IPS DF 4.7 (cell line): ENCODE results near the gene NAGPA.

Experiments used
- DNase-seq: peaks from one replicate; pipeline ENCODE4 v3.0.0-alpha.2; 2013; ENCODE audit warnings: low spot score; ENCODE audit errors: extremely low read depth

Gene NAGPA

DNA sequence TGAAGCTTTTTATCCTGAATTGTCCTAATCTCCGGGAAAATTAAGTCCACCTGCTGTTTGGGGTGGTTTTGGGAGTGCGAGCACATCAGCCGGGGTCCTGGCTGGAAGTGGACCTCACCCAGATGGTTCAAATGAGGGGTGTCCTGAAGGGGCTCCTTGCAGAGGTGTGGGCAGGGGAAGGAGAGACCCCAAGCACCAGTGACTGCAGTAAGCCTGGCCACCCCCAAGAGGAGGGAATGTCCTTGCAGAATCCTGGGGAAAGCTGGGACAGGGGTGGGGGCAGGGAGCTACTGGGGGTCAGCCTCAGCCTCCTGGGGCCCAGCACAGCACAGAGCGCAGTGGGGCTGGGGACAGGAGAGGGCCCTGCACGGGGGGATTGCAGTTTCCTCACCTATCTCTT, 29.4 kb downstream of the NAGPA start:
- DNase-seq = no peak

DNA sequence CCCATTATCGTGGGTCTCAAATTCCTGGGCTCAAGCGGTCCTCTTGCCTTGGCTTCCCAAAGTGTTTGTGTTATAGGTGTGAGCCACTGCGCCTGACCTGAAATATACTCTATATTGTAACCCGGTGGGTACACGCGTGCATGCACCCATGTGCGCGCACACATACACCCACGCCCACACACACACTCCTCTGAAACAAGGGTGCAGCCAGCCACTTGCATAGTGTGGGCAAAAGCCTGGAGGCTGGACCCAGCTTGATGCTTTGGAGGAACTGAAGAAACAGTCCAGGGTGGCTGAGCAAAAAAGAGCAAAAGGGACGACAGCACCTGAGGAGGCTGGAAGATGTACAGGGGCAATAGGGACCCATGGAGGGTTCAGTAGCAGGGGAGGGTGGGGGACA, 29.9 kb downstream of the NAGPA start:
- no peak for DNase-seq

DNA sequence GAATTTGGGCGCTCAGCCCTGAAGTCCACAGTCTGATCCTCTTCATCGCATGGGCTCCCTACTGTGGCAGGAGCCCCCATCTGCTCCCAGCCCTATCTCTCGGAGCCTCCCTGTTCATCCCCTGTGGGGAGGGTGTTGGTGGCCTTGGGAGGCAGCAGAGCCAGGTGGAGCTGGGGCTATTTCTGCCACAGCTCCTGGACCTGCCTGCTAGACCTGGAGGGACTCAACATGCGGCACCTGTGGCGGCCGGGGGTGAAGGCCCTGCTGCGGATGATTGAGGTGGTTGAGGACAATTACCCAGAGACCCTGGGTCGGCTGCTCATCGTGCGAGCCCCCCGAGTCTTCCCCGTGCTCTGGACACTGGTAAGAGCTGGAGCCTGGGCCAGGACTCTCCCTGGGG, 30.5 kb downstream of the NAGPA start:
- DNase-seq = no peak

DNA sequence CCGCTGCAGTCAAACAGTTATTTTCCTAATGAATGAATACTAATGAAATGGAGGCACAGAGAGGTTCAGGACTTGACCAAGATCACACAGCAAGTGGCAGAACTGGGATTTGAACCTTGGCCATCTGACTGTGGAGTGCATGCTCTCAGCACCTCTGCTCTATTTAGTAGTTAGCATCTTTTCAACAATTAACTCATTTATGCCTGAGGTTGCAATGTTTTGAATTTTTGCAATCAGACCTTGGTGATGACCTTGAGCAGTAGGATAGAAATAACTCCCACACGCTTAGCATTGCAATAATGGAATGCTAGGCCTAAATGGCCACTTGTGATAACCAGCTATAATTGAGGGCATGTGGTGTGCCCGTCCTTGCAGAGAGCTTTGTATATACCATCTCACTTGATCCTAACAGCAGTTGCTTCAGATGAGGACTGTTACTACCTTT, 31.0 kb downstream of the NAGPA start:
- DNase-seq = no peak

DNA sequence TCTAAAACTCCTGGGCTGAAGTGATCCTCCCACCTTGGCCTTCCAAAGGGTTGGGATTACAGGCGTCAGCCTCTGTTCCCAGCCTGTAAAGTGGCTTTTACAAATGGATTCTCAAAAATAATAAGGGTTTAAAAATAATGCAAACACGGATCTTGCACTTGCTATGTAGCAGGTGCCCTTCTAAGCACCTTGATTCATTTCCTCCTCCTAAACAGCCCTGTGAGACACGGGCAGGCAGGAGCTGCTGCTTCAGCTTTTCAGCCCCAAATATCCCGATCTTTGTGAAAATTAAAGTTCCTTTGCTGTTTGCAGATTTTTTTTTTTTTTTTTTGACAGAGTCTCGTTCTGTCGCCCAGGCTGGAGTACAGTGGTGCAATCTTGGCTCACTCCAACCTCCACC, 31.7 kb downstream of the NAGPA start:
- DNase-seq = no peak

DNA sequence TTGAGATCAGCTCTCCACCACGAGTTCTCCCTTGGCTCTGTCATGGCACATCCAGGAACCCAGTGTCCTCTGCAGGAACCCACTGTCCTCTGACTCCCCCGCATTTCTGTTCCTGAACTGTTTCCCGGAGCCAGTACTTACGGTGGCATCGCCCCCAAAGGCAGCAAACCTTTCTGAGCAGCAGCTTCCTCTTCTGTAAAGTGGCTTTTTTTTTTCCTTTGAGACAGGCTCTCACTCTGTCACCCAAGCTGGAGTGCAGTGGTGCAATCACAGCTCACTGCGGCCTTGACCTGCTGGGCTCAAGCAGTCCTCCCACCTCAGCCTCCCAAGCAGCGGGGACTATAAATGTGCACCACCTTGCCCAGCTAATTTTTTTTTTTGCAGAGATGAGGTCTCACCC, 32.2 kb downstream of the NAGPA start:
- no peak for DNase-seq

DNA sequence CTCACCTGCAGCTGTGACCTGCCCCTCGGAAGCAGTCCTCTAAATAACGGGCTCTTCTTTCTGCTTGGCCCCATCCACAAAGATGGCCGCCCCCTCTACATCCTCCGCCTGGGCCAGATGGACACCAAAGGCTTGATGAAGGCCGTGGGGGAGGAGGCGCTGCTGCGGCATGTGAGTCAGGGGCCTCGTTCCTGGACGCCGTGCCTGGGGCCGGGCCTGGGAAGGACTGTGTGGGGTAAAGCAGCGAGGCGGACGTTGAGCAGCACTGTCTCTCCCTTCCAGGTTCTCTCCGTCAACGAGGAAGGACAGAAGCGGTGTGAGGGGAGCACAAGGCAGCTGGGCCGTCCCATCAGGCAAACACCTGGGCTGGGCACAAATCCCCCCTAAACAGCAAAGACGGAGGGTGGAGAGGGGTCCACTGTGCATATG, 33.1 kb downstream of the NAGPA start:
- no peak for DNase-seq

DNA sequence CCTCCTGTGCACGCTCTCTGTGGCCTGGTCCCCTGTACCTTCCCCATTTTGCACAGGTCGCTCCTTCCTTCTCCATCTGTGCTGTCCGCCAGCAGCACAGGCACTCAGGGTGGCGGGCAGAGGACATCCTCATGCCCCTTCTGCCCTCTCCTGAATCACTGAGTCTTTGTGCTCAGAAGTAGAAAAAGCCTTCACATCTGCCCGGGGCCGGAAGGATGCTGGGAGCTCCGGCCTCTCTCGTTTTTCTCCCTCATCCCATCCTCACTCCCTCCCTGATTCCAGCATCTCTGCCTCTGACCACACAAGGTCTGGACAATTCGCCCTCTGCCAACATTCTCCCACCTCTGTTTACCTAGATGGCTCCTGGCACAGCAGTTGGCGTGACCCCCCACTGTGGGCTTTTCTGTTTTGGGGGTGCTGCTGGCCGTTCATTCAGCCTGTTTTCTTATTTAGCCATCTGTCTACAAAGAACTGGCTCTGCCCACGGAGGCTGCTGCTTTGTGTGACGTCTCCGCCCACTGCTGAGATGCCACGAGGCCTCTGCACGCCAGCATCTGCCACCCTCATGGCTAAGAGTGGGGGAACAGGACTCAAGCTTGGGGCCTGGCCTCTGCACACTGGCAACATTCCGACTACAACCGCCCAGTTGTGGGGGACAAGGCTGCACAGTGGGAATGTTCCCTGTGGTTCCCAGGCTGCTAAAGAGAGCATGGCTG, 38.9 kb downstream of the NAGPA start:
- no peak for DNase-seq

DNA sequence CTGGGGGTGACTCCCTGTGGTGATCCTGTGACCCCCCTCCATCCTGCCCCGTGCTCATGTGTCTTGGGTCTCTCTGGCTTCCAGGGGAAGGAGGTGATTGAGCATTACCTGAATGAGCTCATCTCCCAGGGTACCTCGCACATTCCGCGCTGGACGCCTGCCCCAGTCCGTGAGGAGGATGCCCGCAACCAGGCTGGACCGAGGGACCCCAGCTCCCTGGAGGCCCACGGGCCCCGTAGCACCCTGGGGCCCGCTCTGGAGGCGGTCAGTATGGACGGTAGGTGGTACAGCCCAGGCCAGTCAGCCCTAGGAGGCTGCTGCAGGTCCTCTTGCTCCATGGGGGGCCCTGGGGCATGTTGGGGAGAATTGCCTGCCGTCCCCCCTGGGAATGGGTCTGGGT, 42.0 kb downstream of the NAGPA start:
- no peak for DNase-seq

DNA sequence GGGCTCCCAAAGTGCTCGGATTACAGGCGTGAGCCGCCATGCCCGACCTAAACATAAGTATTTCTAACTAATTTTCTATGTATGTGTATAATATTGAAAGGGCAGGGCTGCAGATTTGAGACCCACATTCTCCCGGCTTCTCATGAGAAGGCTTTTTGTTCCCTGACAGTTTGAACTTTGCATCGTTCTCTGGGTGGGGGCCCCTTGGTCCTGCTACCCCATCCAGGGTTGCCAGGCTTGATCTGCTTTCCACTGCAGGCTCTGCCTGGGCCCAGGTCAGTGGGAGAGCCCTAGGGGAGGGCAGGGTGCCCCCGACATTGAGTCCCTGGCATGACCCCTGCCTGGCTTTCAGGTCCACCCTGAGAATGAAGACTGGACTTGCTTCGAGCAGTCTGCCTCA, 43.3 kb downstream of the NAGPA start:
- DNase-seq = no peak

DNA sequence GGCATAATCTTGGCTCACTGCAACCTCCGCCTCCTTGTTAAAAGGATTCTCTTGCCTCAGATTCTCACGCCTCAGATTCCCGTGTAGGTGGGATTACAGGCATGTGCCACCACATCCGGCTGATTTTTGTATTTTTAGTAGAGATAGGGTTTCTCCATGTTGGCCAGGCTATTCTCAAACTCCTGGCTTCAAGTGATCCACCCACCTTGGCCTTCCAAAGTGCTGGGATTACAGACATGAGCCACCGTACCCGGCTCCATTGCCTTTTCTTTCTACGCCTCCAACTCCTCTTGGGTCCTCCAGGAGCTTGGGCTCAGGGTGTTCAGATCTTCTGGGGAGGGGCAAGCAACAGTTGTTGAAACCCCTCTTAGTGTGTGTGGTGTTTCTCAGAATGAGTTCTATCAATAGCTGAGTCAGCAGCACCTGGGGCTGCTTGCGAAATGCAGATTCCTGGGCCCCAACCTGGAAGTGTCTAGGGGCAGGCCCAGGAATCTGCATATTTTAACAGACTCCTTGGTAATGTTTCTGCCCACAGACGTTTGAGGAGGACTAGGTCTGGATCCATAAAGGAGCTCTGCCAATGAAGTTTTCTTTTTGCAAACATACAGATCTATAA, 44.2 kb downstream of the NAGPA start:
- no peak for DNase-seq

DNA sequence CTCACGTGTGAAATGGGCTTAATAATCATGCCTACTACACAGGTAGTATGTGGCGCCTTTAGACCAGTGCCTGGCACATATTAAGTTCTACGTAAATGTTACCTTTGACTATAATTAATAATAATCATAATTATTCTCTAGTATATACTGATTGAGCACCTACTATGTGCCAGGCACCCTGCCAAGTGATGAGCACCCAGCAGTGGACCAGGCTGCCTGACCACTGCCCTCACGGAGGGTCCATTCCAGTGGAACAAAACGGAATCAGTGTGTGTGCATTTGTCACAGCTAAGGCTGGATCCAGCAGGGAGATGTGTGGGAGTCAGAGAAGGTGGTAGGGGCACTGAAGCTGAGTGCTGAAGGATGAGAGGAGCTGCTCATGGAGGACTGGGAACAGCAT, 45.1 kb downstream of the NAGPA start:
- no peak for DNase-seq

DNA sequence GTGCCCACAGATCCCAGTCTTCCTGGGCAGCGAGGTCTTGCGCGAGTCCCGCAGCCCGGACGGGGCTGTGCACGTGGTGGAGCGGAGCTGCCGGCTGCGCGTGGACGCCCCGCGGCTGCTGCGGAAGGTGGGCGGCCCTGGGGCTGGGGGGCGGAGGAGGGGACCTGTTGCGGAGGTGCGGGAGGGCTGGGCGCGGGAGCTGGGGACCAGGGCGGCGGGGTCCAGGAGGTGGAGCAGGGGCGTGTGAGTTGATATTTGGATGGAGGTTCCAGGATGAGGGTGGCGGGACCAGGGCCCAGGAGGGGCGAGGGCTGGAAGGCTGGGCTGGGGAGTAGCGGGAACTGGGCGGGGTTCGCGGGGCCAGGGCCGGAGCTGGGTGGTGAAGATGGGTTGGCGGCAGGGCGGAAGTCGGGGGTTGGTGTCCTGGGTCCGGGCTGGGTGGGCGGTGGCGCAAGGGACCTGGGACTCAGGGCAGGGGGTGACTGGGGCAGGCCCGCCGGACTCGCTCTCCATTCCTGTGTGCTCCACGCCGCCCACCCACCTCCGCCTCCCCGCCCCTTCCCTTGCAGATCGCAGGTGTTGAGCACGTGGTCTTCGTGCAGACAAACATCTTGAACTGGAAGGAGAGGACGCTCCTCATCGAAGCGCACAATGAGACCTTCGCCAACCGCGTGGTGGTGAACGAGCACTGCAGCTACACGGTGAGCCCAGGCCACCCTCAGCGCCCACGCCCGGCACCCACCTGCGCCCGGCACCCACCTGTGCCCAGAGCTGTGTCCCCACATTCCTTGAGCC, 46.0 kb downstream of the NAGPA start:
- no peak for DNase-seq

DNA sequence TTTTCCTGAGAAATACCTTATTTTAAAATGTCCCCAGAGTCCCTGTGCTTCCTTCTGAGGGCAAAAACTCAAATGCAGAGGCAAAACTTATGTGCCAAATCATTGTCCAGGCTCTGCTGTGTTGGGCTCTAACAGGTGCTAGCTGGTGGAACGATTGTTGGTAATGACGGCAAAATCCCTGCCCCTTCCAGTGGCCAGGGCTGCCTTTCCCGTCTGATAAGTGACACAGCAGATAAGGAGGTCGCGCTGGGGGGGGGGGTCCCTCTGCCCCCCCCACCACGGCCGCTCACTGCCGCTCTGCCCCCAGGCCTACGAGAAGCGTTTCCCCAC, 46.5 kb downstream of the NAGPA start:
- no peak for DNase-seq

DNA sequence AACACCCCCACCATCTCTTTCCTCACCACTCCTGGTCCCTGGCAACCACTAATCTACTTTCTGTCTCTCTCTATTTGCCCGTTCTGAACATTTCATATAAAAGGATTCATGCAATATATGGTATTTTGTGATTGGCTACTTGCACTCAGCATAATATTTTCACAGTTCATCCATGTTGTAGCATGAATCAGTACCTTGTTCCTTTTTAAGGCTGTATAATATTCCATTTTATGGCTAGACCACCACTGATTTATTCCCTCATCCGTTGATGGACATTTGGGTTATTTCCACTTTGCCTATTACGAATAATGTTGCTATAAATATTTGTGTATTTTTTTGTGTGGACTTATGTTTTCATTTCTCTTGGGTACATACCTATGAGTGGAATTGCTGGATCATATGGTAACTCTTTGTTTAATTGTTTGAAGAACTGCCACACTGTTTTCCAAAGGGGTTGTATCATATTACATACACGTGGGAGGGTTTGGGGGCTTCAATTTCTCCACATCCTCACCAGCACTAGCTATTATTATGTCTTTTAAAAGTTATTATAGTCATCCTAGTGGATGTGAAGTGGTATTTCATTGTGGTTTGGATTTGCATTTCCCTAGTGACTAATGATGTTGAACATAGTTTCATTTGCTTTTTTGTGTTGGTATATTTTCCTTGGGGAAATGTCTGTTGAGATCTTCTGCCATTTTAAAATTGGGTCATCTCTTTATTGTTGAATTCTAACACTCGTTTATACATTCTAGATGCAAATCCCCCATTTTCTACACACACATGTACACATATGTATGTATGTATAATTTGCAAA, 49.4 kb downstream of the NAGPA start:
- DNase-seq = no peak

DNA sequence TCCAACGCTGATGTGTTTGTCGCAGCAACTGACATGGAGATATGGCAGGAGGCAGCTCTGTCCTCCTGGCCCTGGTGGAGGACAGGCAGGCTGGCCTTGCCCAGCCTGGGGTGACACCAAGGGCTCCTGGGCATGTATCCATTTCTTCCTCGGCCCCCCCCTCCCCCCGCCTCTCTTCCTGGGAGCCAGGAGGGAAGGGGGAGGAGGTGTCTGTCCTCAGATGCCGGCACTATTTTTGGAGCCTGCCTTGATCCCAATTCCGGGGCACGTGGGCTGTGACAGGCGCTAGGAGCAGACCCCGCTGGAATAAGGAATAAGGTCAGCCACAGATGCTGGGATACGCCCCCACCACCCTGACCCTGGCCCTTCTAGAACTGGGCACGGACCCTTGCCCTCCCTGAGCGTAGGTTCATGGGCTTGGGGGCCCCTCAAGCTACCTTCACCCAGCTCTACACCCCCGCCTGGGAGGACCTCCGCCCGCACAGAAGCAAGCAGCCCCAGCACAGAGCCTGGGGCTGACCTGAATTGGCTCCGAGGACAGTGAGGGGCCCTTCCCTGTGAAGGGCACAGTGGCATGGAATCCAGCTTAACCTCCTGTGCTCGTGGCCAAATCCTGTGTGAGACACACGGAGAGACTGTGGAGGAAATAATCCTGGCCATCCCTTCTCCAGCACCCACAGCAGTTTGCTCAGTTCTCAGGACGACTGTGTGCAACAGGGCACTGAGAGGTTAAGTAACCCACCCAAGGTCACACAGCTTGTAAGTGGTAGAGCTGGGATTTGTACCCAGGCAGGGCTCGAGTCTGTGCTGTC, 51.5 kb downstream of the NAGPA start:
- DNase-seq = no peak

DNA sequence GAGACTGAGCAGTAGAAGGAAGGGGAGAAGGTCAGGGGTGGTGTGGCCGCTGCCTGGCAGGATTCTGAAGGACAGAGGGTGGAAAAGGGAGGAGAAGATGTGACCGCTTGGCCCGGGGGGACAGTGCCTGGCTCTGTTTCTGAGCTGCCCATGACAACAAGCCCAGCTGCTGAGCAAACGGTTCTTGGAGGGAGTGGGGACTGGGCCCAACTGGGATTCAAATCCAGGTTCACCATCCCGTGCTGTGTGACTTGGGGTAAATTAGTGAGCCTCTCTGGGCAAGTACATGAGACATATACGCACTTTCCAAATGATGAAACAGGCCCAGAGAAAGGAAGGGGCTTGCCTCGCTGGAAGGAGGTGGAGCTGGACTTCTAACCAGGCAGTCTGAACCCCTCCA, 52.3 kb downstream of the NAGPA start:
- DNase-seq = no peak

DNA sequence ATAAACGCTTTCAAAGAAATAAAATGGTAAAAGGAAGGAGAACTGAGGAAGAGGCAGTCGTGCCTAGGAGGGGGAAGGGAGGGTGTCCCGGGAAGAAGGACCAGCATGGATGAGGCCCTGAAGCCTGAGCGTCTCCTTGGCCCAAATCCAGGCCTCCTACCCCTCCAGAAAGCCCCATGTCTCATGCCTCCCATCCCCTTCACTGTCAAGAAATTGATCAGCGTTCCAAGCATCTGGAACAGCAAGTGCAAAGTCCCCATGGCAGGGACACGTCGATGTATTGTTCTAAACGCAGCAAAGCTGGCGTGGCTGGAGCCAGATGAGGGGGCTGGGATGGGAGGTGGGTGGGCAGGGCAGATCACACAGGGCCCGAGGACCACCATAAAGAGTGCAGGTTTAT, 53.0 kb downstream of the NAGPA start:
- no peak for DNase-seq

DNA sequence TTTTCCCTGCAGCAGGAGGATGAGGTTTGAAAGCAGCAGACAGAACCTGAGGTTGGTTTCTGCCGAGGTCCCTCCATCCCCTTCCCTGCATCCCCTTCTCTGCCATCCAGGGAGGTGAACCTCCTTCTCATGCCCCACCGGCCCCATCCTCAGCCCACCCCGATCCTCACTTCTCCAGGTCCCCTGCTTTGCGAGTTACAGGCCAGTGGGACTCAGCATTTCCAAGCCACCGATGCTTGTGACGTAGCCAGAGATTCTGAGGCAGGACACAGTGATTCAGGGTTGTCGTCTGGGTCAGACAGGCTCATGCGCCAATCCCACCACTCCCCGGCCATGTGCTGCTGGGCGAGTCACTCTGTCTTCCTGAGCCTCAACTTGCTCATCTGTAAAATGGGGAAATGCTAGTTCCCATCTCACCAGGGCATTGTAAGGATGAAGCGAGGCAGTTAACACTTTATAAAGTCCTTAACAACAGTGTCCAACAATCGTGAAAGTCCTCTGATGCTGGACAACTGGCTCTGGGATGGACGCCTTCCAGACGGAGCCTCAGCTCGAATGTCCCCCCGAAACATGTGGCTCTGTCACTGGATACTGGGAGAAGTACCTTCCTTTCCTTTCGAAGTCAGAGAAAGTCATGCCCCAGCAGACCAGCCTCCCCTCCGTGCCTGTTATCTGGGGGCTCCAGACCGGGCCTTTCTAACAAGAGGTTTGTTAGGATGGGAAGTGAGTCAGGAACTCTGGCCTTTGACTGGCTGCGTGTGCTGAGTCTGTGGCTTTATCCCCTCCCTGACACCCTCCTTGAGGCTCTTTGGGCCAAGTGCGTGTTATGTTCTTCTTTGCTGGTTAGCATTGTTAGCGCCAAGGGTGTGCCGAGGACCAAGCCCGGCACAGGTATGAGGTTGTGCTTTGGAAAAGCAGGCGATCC, 53.7 kb downstream of the NAGPA start:
- no peak for DNase-seq

DNA sequence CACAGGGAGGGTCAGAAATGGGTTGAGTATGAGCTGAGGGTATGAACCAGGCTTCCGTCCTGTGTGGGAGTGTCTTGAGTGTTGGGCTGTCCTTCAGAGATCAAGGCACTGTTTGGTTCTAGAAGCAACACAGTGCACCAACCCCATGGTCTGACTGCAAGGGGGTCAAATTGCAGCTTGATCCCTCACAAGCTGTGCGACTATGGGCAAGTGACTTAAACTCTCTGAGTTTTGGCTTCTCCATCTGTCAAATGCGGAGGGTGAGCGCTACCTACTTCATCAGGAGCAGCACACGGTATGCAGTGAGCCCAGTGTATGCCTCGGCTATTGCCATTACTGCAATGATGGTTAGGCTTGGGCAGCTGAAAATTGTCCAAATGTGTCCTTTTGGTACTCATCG, 54.6 kb downstream of the NAGPA start:
- DNase-seq = no peak
